H1 (cell line): ENCODE results near the gene TUBGCP5. TPM values are rescaled to one million over a fixed set of nuclear protein-coding genes. Genes with fewer than 3 reads are reported as not detected.

Source experiments
- CTCF ChIA-PET: fragments of 300-600 bp; sonication (Branson Sonifier 250); formaldehyde crosslinking; loops from one replicate; lab custom pipeline; 2021; ENCODE audit not compliant: partially characterized antibody; lab: Charles Lee
- POLR2A ChIA-PET: fragments of 300-600 bp; sonication (Branson Sonifier 250); formaldehyde crosslinking; loops from one replicate; lab custom pipeline; 2021; ENCODE audit warnings: inconsistent platforms; ENCODE audit not compliant: partially characterized antibody; lab: Charles Lee
- DNase-seq, 2 experiments: peaks; one replicate each; pipeline versions ENCODE4 v3.0.0 to v3.0.0-alpha.2; 2010 to 2022; ENCODE audit warnings: low spot score in 2 of 2, low read depth in 1 of 2, mixed read lengths in 1 of 2
- FAIRE-seq: peaks from 2 replicates; lab custom pipeline; 2011; peaks lifted over from hg19 to GRCh38; lab: Jason Lieb, UNC
- H2AFZ ChIP-seq: 2 replicates; pipeline ENCODE4 v1.8.1; 2012; ENCODE audit warnings: low read length, inconsistent platforms
- H2AK5ac ChIP-seq: 2 replicates; pipeline ENCODE4 v1.6.1; 2013; ENCODE audit warnings: low read depth, low read length
- H2BK120ac ChIP-seq: replicated peaks from 2 replicates; pipeline ENCODE3; 2013; ENCODE audit warnings: low read depth, low read length, inconsistent platforms
- H2BK12ac ChIP-seq: 2 replicates; pipeline ENCODE4 v1.6.1; 2013; ENCODE audit warnings: low read depth, low read length
- H2BK15ac ChIP-seq: 2 replicates; pipeline ENCODE4 v1.6.1; 2013; ENCODE audit warnings: low read length
- H2BK20ac ChIP-seq: 2 replicates; pipeline ENCODE4 v1.6.1; 2013; ENCODE audit warnings: low read length
- H2BK5ac ChIP-seq: 2 replicates; pipeline ENCODE4 v1.6.1; 2013; ENCODE audit warnings: low read depth, low read length
- H3K14ac ChIP-seq: 2 replicates; pipeline ENCODE4 v1.6.1; 2013; ENCODE audit warnings: inconsistent platforms; ENCODE audit not compliant: insufficient read length
- H3K18ac ChIP-seq: 2 replicates; pipeline ENCODE4 v1.6.1; 2013; ENCODE audit warnings: low read length; ENCODE audit errors: extremely low read depth
- H3K23ac ChIP-seq: 2 replicates; pipeline ENCODE4 v1.6.1; 2013; ENCODE audit warnings: inconsistent platforms; ENCODE audit not compliant: insufficient read length
- H3K23me2 ChIP-seq: 2 replicates; pipeline ENCODE4 v1.6.1; 2013; ENCODE audit warnings: low read depth, low read length
- H3K27ac ChIP-seq: 2 replicates; pipeline ENCODE4 v1.6.1; 2011; ENCODE audit warnings: low read depth, low read length, inconsistent platforms
- H3K27me3 ChIP-seq, 4 experiments: replicated peaks in 1 of 4; 1 replicate in 1 of 4; 2 replicates in 3 of 4; pipeline versions ENCODE4 v1.6.1 to v1.8.1; 2011 to 2013; ENCODE audit warnings: low read length in 3 of 4, mild to moderate bottlenecking in 3 of 4, inconsistent platforms in 2 of 4, mixed read lengths in 2 of 4, moderate library complexity in 1 of 4; ENCODE audit not compliant: control insufficient read depth in 3 of 4, insufficient read depth in 3 of 4; ENCODE audit errors: extremely low read depth in 1 of 4
- H3K36me3 ChIP-seq, 4 experiments: 2 replicates each; pipeline versions ENCODE4 v1.6.1 to v1.8.1; 2011 to 2013; ENCODE audit warnings: mild to moderate bottlenecking in 4 of 4, low read length in 3 of 4, moderate library complexity in 2 of 4, control low read depth in 1 of 4, inconsistent platforms in 1 of 4; ENCODE audit not compliant: insufficient read depth in 4 of 4, control insufficient read depth in 2 of 4
- H3K4ac ChIP-seq: replicated peaks from 2 replicates; pipeline ENCODE3; 2013; ENCODE audit warnings: low read length, low read depth, mixed read lengths, inconsistent platforms; ENCODE audit not compliant: insufficient read length
- H3K4me1 ChIP-seq, 4 experiments: replicated peaks in 1 of 4; 1 replicate in 1 of 4; 2 replicates in 3 of 4; pipeline versions ENCODE4 v1.6.1 to v1.8.1; 2011 to 2013; ENCODE audit warnings: low read length in 3 of 4, inconsistent platforms in 2 of 4, mixed read lengths in 1 of 4; ENCODE audit not compliant: insufficient read depth in 4 of 4, control insufficient read depth in 3 of 4
- H3K4me2 ChIP-seq, 2 experiments: 2 replicates each; pipeline versions ENCODE4 v1.6.1 to v1.8.1; 2011 to 2013; ENCODE audit warnings: low read depth in 2 of 2, low read length in 2 of 2, control low read depth in 1 of 2, inconsistent platforms in 1 of 2, mild to moderate bottlenecking in 1 of 2; ENCODE audit not compliant: insufficient read depth in 1 of 2
- H3K4me3 ChIP-seq, 4 experiments: fragments of 200-600, 300-600 bp in 1 of 4; sonication (generic), shearing (Covaris generic), sonication (Bioruptor Twin) in 1 of 4; 2 replicates each; pipeline versions ENCODE4 v1.5.1 to v1.8.1; 2011 to 2016; ENCODE audit warnings: low read length in 4 of 4, low read depth in 3 of 4, control low read depth in 2 of 4, inconsistent platforms in 2 of 4, mild to moderate bottlenecking in 2 of 4, mixed read lengths in 1 of 4, moderate library complexity in 1 of 4; ENCODE audit not compliant: insufficient read depth in 2 of 4; ENCODE audit errors: extremely low read depth in 1 of 4
- H3K56ac ChIP-seq: replicated peaks from 2 replicates; pipeline ENCODE3; 2013; ENCODE audit warnings: low read depth, mild to moderate bottlenecking, mixed read lengths, low read length, inconsistent platforms; ENCODE audit not compliant: insufficient read length
- H3K79me1 ChIP-seq: 2 replicates; pipeline ENCODE4 v1.6.1; 2013; ENCODE audit warnings: low read depth, low read length, control low read depth
- H3K79me2 ChIP-seq, 2 experiments: 2 replicates each; pipeline versions ENCODE4 v1.6.1 to v1.8.1; 2012 to 2013; ENCODE audit warnings: low read length in 2 of 2, mild to moderate bottlenecking in 2 of 2, inconsistent platforms in 1 of 2; ENCODE audit not compliant: insufficient read depth in 2 of 2, control insufficient read depth in 1 of 2
- H3K9ac ChIP-seq, 4 experiments: replicated peaks in 1 of 4; 1 replicate in 1 of 4; 2 replicates in 3 of 4; pipeline versions ENCODE4 v1.6.1 to v1.8.1; 2011 to 2013; ENCODE audit warnings: low read depth in 3 of 4, low read length in 3 of 4, control low read depth in 2 of 4, mild to moderate bottlenecking in 2 of 4, moderate library complexity in 2 of 4, inconsistent platforms in 1 of 4; ENCODE audit errors: extremely low read depth in 1 of 4
- H3K9me3 ChIP-seq, 2 experiments: 2 replicates each; pipeline versions ENCODE4 v1.6.1 to v1.8.1; 2012 to 2013; ENCODE audit warnings: mild to moderate bottlenecking in 2 of 2, moderate library complexity in 2 of 2, control low read depth in 1 of 2, inconsistent platforms in 1 of 2, low read depth in 1 of 2, low read length in 1 of 2, mixed read lengths in 1 of 2; ENCODE audit not compliant: insufficient read depth in 2 of 2
- H4K20me1 ChIP-seq, 2 experiments: replicated peaks in 1 of 2; 2 replicates each; pipeline versions ENCODE3 to v1.8.1; 2011 to 2013; ENCODE audit warnings: inconsistent platforms in 2 of 2, low read length in 2 of 2, mild to moderate bottlenecking in 1 of 2; ENCODE audit not compliant: insufficient read depth in 2 of 2, control insufficient read depth in 1 of 2
- H4K5ac ChIP-seq: 2 replicates; pipeline ENCODE4 v1.6.1; 2013; ENCODE audit warnings: low read length, low read depth, mixed read lengths, inconsistent platforms; ENCODE audit not compliant: insufficient read length
- H4K8ac ChIP-seq: 2 replicates; pipeline ENCODE4 v1.8.0; 2013; ENCODE audit warnings: mild to moderate bottlenecking, moderate library complexity, low read length, inconsistent platforms; ENCODE audit not compliant: insufficient read depth; ENCODE audit errors: extremely low read depth
- H4K91ac ChIP-seq: replicated peaks from 2 replicates; pipeline ENCODE3; 2013; ENCODE audit warnings: low read length, mixed read lengths, inconsistent platforms; ENCODE audit not compliant: insufficient read length
- EGR1 ChIP-seq: IDR thresholded peaks from 2 replicates; pipeline ENCODE4 v1.6.1; 2011; ENCODE audit warnings: low read depth, low read length, borderline replicate concordance
- EZH2 ChIP-seq: fragments of 200-600 bp; sonication (generic); IDR thresholded peaks from 2 replicates; pipeline ENCODE4 v1.7.1; 2012; ENCODE audit warnings: low read depth, mild to moderate bottlenecking, moderate library complexity, low read length, inconsistent platforms; ENCODE audit not compliant: severe bottlenecking
- GTF2F1 ChIP-seq: IDR thresholded peaks from 2 replicates; pipeline ENCODE4 v1.6.1; 2012; ENCODE audit warnings: low read depth, low read length, improper control_type of control experiment, borderline replicate concordance
- JUND ChIP-seq: IDR thresholded peaks from 2 replicates; pipeline ENCODE4 v1.6.1; 2011; ENCODE audit warnings: mild to moderate bottlenecking, improper control_type of control experiment, low read length
- KDM1A ChIP-seq: fragments of 200-600, 300-600 bp; sonication (generic); IDR thresholded peaks from 2 replicates; pipeline ENCODE4 v1.7.1; 2016; ENCODE audit warnings: mild to moderate bottlenecking, low read length, borderline replicate concordance
- NRF1 ChIP-seq: IDR thresholded peaks from 2 replicates; pipeline ENCODE4 v1.6.1; 2011; ENCODE audit warnings: mild to moderate bottlenecking, low read depth, low read length, improper control_type of control experiment
- RBBP5 ChIP-seq: IDR thresholded peaks from 2 replicates; pipeline ENCODE4 v1.7.1; 2012; ENCODE audit warnings: low read depth, mild to moderate bottlenecking, inconsistent platforms, low read length, moderate library complexity, borderline replicate concordance
- SAP30 ChIP-seq: fragments of 300-600 bp; sonication (generic); IDR thresholded peaks from 2 replicates; pipeline ENCODE4 v1.7.1; 2012; ENCODE audit warnings: low read length, moderate library complexity, mild to moderate bottlenecking, inconsistent platforms; ENCODE audit not compliant: insufficient read depth, insufficient replicate concordance
- SRF ChIP-seq: IDR thresholded peaks from 2 replicates; pipeline ENCODE4 v1.6.1; 2011; ENCODE audit warnings: mild to moderate bottlenecking, low read depth, low read length, moderate library complexity
- TAF1 ChIP-seq: IDR thresholded peaks from 2 replicates; pipeline ENCODE4 v1.6.1; 2011; ENCODE audit warnings: mild to moderate bottlenecking, low read depth, low read length
- TCF12 ChIP-seq: IDR thresholded peaks from 2 replicates; pipeline ENCODE4 v1.6.1; 2011; ENCODE audit warnings: low read depth, mild to moderate bottlenecking, low read length
- WGBS, 2 experiments: shearing (Covaris generic) in 1 of 2; methylation state at CpG; one replicate each; pipeline versions ENCODE4 v1.1.6 to v1.1.7; 2013 to 2015; ENCODE audit warnings: low lambda C conversion rate in 2 of 2, mixed read lengths in 2 of 2, inconsistent platforms in 1 of 2, low coverage in 1 of 2, missing lambda C conversion rate in 1 of 2; ENCODE audit not compliant: insufficient replicate concordance in 2 of 2, insufficient coverage in 1 of 2, insufficient read length in 1 of 2; ENCODE audit errors: extremely low coverage in 1 of 2, missing lambda C conversion rate in 1 of 2; 5-methylcytosine and 5-hydroxymethylcytosine counted together
- polyA plus RNA-seq, 7 experiments: library from polyadenylated mRNA; depleted of rRNA in 3 of 7; stranded (reverse) in 5 of 7; unstranded in 2 of 7; fragments of >200 nt in 5 of 7; fragments of 200-250 nt in 2 of 7; gene quantifications; 1 replicate in 5 of 7; 2 replicates in 1 of 7; 4 replicates in 1 of 7; pipeline versions ENCODE4 v1.2.1 to v1.2.3, GENCODE V29; 2011 to 2013; ENCODE audit warnings: missing spikeins in 2 of 7, mixed read lengths in 2 of 7
- total RNA-seq: library from RNA; stranded (reverse); fragmentation: NEBNext Ultra II Directional; extraction: Animal tissue kit (Norgen Biotek cat#: 25700); gene quantifications from 2 replicates; pipeline ENCODE4 v1.2.1, GENCODE V29; 2021
- TF ChIP-seq, protein P1 (sequence below): IDR thresholded peaks from 2 replicates; pipeline ENCODE4 v1.6.1; 2012; ENCODE audit warnings: inconsistent platforms

Gene TUBGCP5
- total and polyA plus RNA-seq, 2 of the 8 experiments (the other 6 are each of a cell fraction or from before 2014, with no cell fraction given) = 6.3 to 12.5 TPM

DNA sequence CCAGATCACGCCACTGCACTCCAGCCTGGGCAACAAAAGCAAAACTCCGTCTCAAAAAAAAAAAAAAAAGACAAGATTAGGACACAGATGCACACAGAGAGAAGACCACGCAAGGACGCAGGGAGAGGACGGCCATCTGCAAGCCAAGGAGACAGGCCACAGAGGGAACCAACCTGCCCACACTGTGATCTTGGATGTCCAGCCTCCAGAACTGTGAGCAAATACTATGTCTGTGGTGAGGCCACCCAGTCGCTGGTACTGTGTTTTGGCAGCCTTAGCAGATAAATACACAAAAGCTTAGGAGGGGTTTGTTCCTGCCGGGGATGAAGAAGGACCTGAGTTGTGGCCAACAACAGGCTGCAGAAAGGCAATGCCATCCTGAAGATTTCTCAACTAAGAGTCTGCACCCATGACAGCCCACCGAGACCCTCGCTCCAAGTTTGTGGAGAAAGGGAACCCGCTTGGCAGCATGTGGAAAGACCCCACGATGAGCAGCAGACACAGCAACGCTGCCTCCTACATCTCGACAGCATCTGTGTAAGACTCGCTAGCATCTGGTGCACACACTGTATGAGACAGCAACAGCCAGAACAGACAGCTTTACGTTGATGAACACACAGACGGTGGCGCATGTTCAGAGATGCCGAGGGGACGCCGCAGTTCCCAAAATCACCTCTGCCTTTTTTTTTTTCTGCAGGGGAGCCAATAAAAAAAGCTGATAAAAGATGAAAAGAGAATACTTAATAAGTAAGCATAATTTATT lies 72.9 kb downstream of the TUBGCP5 start:
- H4K5ac ChIP-seq = no peak overlapping the region
- no peaks in the 10 kb centered on the region for H3K36me3 ChIP-seq
- FAIRE-seq (no peak), DNase-seq (no peak)
- no peaks in the 10 kb centered on the region; the same call in 1 of the 2 replicates for H3K23me2 ChIP-seq
- H3K27ac ChIP-seq = no peak overlapping the region
- no peak overlapping the region for H3K4ac ChIP-seq
- H3K23ac ChIP-seq = no peak overlapping the region
- no peak overlapping the region for H3K14ac ChIP-seq
- peaks cover 12 to 16% of the 10 kb centered on the region in 2 experiments for H4K20me1 ChIP-seq
- peaks cover 0 to 9% (median 3%) of the 10 kb centered on the region in 4 experiments; a peak in 5 of 7 replicates for H3K4me1 ChIP-seq
- H2BK5ac ChIP-seq = no peak overlapping the region
- no peak overlapping the region for H2BK12ac ChIP-seq
- H3K4me2 ChIP-seq = no peak overlapping the region
- WGBS, 2 experiments = 82% methylated on average over 12 of the region's 20 CpGs; no CpG with 5 or more reads in 1 of the 2 experiments
- no peak overlapping the region for H4K8ac ChIP-seq
- no peaks in the 10 kb centered on the region for H3K9me3 ChIP-seq
- peaks cover 0 to 56% of the 10 kb centered on the region in 2 experiments; a peak in 2 of 4 replicates for H3K79me2 ChIP-seq
- H3K4me3 ChIP-seq = no peak overlapping the region
- no peak overlapping the region for H3K9ac ChIP-seq
- no peak overlapping the region for H3K18ac ChIP-seq
- H2AK5ac ChIP-seq = no peak overlapping the region
- H3K79me1 ChIP-seq = peaks cover 23% of the 10 kb centered on the region
- H4K91ac ChIP-seq = no peak overlapping the region
- no peak overlapping the region for H2AFZ ChIP-seq
- no peak overlapping the region for H2BK20ac ChIP-seq
- no peak overlapping the region for H3K56ac ChIP-seq
- no peak overlapping the region for H2BK15ac ChIP-seq
- H3K27me3 ChIP-seq = no peaks in the 10 kb centered on the region
- CTCF ChIA-PET = interaction anchor here (0.6 kb wide), 1 partner anchor 141 kb away, joined by 3 read pairs; no protein-coding TSS in a partner anchor
- no peak overlapping the region for H2BK120ac ChIP-seq
- POLR2A ChIA-PET = interaction anchor here (0.7 kb wide), 1 partner anchor 15 kb away, joined by 3 read pairs; no protein-coding TSS in a partner anchor
- TF ChIP-seq, protein P1, sequence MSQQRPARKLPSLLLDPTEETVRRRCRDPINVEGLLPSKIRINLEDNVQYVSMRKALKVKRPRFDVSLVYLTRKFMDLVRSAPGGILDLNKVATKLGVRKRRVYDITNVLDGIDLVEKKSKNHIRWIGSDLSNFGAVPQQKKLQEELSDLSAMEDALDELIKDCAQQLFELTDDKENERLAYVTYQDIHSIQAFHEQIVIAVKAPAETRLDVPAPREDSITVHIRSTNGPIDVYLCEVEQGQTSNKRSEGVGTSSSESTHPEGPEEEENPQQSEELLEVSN = no peak
- TF ChIP-seq RBBP5 = no peak
- no peak for TF ChIP-seq SRF
- no peak for TF ChIP-seq EGR1
- TF ChIP-seq EZH2 = no peak
- TF ChIP-seq SAP30 = no peak
- no peak for TF ChIP-seq TCF12
- TF ChIP-seq TAF1 = no peak
- no peak for TF ChIP-seq JUND
- TF ChIP-seq NRF1 = no peak
- TF ChIP-seq GTF2F1 = no peak
- no peak for TF ChIP-seq KDM1A
